AG09309 (cell line): ENCODE results near the gene CD163L1.
"Not testable (repeated sequence)": the region's sequence is repeated elsewhere in the genome, so short reads cannot be mapped to it uniquely, and the experiment has no call there.

Source experiments
- DNase-seq: peaks from one replicate; pipeline ENCODE4 v3.0.0-alpha.2; 2010; ENCODE audit warnings: low read depth
- H3K4me3 ChIP-seq: 2 replicates; pipeline ENCODE4 v1.5.1; 2011; ENCODE audit warnings: mild to moderate bottlenecking, low read depth, low read length, moderate library complexity; ENCODE audit not compliant: control insufficient read depth
- CTCF ChIP-seq: IDR thresholded peaks from 2 replicates; pipeline ENCODE4 v1.5.1; 2011; ENCODE audit warnings: mild to moderate bottlenecking, low read depth, low read length, inconsistent platforms; ENCODE audit not compliant: insufficient read depth, control insufficient read depth; ENCODE audit errors: missing control alignments

Gene CD163L1

GRCh38 chr12:7441216-7441615 is 2.7 kb downstream of the CD163L1 start:
- no peak overlapping the region for H3K4me3 ChIP-seq
- TF ChIP-seq CTCF, result no peak
- DNase-seq, result no peak

GRCh38 chr12:7439579-7440505 is 4.1 kb downstream of the CD163L1 start:
- no peak for TF ChIP-seq CTCF
- DNase-seq, result no peak
- peak overlapping the region; percentile 46 for H3K4me3 ChIP-seq

GRCh38 chr12:7438291-7438995 is 5.5 kb downstream of the CD163L1 start:
- DNase-seq, H3K4me3 ChIP-seq: not testable (repeated sequence)

GRCh38 chr12:7437494-7437893 is 6.5 kb downstream of the CD163L1 start:
- not testable (repeated sequence) for H3K4me3 ChIP-seq, DNase-seq

GRCh38 chr12:7434670-7435069 is 9.3 kb downstream of the CD163L1 start:
- H3K4me3 ChIP-seq, result no peak overlapping the region
- TF ChIP-seq CTCF, result no peak
- DNase-seq, result no peak

- no peak for TF ChIP-seq CTCF
- H3K4me3 ChIP-seq, result no peak overlapping the region
- DNase-seq, result peak; percentile 14
Measured at GRCh38 chr12:7433276-7433822, 10.6 kb downstream of the CD163L1 start.

- no peak overlapping the region for H3K4me3 ChIP-seq
- no peak for TF ChIP-seq CTCF
- DNase-seq, result no peak
Measured at GRCh38 chr12:7431993-7432685, 11.8 kb downstream of the CD163L1 start.
